Suppressor macrophage treated with lipopolysaccharide for 4 hours (primary cell): ENCODE results near the gene FAXDC2.
"Not testable (repeated sequence)": the region's sequence is repeated elsewhere in the genome, so short reads cannot be mapped to it uniquely, and the experiment has no call there.

Experiments
- DNase-seq: peaks from one replicate; pipeline ENCODE4 v3.0.0-alpha.2; 2020

FAXDC2 gene

DNA sequence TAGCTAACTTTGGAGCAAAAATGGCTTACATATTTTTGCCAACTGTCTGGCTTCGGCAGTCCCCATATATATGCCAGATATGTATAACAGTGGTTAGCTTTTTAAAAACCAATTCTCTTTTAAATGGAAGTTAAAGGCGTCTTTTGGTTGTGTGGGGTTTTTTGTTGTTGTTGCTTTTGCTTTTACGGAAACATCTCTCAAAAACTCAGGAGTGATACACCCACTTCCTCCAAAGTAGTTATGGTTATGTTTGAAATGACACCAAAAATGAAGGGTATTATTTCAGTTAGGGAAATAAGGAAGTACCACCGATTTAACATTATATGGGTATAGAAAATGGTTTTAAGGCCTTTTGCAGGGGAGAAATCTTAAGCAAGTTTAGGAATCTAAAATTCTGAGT, 10.4 kb upstream of the FAXDC2 start:
- DNase-seq = peak; percentile 47

DNA sequence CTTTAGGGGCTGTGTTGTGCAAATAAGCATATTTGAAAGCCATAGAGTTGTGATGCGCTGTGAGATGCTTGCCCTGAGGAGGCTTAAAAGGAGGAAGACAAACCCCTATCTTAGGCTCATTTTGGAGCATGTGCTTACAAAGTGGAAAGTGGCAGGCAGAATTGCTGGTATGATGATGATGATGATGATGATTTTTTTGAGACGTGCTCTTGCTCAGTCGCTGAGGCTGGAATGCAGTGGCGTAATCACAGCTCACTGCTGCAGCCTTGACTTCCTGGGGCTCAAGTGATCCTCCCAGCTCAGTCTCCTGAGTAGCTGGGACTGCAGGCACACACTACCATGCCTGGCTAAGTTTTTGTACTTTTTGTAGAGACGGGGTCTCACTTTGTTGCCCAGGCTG, 9.7 kb upstream of the FAXDC2 start:
- peak; percentile 65 for DNase-seq

DNA sequence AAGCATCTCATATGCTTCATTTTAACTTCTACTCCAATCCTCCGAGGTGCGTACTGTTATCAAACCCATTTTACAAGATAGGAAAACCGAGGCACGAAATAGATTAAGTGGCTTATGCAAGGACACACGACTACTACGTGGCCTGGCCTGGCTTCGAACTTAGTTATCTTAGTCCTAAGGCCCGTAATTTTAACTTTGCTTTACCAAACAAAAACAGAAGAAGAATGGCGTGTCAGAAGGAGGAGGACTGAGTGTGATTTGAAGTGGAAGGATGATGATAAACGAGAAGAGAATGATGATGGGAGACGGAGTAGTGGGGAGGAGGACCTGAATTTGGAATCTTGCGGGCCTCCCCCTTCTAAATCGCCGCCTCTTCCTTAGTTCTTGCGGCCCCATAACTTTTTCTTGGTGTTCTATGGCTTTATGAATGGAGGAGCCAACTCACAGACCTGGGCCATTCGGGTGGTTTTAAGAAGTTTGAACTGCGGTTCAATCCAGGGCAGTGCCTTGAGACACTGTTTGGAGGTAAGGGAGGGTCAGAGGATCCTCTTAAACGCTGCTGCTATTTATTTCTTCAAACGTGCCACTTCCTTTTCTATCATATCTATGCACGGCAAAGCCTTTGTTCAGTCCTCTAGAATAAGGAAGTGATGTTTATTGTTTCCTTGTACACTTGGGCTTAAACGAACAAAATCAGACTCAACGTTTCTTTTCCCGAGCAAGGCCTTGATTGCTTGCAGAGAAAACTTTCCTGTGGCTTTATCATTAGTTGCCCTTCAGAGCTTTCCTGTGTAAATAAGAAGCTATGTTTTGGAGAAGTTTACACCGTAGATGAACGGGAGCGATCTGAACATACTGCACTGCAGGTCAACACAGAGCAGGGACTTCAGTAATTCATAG, 8.8 kb upstream of the FAXDC2 start:
- DNase-seq = peak; percentile 66

DNA sequence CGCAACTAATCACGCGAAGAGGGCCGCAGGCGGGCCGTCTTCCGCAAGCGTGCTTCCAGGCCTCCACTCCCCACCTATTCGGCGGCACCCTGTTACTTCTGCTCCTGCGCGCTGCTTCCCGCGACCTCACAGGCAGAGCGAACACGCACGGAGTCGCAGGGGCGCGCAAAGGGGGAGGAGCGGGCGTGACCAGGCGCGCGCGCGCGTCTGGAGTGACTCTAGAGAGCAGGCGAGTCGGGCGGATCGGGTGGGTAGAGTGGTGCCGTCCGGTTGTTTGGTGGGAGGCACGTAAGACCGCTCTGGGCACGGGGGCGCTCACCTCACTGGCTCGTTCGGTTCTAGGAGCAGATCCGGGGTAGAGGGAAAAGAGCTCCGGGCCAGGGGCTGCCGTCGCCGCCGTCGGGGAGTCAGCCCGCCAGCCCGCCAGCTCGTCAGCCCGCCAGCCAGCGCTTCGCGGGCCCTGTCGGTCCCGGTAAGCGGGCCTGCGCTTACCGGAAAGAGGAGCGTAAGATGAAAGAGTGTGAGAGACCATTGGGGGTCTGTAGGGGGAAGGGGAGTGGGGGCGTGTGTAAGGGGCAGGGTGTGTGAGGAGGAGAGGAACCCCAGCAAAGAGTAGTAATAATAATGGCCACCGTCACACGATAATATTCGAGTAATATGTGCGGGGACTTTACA, 8.0 kb upstream of the FAXDC2 start, which contains the start of gene CNOT8:
TSS of gene CNOT8 (plus strand) at position 331 of the 675 bp plus-strand sequence. CDS start 4,652 bp downstream, outside the sequence.
- DNase-seq = peak; percentile 99

DNA sequence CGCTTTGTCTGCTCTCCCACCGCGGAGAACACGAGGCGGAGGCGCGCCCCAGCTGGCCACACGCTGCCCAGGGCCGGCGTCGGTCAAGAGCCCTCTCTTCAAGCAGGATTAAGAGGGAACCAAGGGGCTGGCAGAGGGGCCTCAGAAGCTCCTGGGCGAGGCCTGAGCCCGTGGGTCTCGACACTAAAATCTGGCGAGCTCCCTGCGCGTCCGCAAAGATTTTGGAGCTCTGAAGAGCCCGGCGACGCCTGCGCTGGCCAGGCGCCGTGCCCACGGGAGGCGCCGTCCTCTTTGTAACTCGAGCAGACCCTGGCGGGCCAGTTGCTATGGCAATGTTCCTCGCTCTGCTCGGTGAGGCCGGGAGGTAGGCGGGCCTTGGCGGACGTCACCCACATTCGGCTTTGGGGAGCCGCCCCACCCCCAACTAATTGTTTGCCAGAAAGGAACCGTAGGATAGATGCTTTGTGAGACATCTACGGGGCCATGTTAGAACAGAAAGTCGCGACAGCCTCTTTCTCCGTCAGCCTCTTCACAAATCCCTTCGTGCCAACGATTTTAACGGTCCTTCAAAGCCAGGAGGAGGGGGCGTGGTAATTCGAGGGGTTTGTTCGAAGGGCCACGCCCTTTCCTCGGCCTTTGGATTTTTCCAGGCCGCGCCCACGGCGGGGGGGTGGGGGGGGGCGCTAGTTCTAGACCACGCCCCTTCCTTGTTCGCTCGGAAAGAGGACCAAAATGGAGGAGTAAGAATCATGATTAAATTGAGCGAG, 7.3 kb upstream of the FAXDC2 start:
- DNase-seq = peak; percentile 92

DNA sequence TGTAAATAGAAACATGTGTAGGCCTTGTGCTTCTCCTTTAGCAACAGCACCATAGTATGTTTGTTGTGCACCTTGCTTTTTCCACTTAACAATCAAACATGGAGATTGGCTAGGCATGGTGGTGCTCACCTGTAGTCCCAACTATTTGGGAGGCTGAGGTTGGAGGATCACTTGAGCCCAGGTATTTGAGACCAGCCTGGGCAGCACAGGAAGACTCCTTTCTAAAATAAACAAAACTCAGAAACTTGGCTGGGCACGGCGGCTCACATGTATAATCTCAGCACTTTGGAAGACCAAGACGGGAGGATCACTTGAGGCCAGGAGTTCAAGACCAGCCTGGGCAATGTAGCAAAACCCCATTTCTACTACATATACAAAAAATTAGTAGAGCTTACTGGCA, 948 bp upstream of the FAXDC2 start:
- no peak for DNase-seq

DNA sequence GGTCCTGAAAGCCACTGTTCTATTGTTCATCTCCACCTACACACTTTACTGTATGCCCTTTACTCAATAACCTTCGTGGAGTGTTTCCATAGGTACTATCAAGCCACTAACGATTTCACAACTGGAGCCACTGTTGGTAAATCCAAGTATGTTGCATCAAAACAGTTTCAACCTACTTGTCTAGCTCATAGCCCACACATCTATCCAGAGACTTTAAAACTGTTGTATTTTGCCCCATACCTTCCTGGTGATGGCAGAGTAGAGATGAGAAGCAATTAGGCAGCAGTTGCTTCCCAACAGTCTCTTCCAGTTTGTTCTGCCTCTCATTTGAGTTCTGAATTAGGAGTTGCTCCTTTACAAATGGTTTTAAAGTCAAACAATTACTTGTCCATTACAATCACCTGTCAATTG, 607 bp downstream of the FAXDC2 start:
- peak; percentile 51 for DNase-seq

DNA sequence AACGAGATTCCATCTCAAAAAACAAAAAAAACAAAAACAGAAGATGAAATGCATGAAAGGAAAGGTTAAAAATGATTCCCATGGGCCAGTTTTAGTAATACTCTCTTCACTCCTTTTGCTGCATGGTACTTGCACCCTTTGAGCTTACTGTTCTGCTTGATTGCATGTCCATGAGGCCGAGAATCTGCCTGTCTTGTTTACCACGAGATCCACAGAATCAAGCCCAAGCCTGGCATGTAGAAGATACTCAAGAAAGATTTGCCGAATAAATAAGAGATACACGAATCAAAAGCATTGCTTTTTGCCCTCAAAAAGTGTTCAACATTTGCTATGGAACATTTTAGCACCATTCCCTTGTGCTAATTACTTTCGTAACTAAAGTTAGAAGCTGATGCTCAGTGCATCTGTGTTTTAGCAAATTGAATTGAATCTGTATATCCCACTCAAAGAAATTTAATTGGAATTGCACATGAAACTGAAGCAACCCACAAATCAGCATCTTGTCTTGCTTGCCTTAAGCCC, 1.1 kb downstream of the FAXDC2 start:
- DNase-seq = no peak

DNA sequence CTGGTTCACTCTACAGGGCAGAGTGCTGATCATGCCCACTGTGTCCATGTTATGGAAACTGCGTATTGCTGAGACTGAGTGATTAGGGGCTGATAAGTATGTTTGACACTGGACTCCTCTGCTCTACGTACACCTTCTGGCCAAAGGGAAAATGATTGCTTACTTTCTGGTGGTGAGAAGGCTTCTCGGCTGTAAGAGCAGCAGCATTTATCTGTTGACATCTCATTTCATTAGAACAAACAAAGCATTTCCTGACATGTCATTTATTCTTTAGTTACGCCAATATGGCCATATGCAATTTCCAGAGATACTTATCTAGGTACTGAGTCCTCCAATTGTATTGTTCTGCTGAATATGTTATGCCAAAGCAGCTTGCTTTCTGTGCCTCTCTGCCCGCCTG, 5.6 kb downstream of the FAXDC2 start:
- no peak for DNase-seq

DNA sequence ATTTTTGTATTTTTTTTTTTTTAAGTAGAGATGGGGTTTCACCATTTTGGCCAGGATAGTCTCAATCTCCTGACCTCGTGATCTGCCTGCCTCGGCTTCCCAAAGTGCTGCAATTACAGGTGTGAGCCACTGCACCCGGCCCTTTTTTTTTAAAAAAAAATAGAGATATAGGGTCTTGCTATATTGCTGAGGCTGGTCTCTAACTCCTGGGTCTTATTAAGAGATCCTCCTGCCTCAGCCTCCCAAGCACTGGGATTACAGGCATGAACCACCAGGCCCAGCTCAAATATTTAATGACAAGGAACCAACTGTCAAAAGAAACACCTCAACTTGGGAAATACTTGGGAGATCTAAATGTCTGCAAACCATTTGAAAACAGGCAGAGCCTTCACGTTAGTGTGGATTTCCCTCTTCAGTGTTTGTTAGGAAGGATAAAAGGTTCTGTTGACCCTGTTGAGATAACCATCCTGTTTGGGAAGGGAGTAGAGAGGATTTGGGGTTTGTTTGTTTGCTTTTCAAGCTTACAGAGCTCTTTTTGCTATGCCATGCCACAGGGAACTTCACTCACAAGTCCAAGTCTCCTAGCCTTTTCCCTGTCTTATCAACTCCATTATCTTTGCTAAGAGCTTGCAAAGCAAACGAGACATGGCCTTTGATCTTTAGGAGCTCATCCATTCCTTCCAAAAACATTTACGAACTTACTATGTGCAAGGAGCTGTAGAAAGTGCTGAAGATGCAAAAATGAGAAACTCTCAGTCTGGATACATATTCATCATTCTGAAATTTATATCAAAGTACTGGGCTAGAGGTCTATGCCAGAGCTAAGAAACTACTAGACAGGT, 7.5 kb downstream of the FAXDC2 start:
- DNase-seq = no peak

DNA sequence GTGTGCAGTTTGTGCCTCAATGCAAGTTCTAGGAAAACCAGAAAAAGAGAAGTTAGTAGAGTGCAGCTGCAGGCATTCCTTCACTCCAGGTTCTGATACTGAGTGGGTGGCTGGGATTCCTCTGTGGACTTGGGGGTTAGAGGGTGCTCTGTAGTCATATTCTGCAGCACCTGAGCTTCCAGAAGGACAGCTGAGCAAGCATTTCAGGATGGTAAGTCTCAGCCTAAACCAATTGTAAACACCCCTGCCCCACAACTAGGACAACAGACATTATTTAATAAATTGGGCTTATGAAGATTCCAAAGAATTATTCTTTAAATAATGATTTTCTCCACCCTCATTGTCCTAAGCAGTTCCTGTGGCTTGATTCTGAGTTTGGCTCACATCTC, 9.1 kb downstream of the FAXDC2 start:
- no peak for DNase-seq

DNA sequence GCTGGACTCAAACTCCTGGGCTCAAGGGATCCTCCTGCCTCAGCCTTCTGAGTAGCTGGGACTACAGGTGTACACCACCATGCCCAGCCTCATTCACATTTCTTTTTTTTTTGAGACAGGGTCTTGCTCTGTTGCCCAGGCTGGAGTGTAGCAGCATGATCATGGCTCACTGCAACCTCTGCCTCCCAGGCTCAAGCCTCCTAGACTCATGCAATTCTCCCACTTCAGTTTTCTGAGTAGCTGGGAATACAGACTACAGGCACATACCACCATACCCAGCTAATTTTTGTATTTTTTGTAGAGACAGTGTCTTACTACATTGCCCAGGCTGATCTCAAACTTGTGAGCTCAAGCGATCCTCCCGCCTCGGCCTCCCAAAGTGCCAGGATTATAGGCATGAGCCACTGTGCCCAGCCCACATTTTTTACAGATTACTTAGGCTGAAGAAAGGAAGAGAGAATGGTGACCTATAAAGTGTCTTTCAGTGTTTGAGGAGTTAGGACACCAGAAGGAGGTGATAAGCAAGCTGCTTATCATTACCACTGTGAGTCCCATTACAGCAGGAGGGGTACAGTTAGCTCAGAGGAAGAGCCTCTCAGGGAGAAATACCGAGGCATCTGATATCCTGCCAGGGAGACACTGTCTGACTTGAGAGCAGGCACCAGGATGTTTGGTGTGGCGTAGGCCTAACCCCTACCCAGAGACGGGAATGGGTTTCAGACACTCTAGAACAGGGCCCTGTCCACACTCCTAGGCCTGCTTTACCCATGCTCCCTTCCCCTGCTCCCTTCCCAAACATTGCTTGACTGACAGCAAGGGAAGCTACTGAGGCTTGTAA, 9.7 kb downstream of the FAXDC2 start:
- DNase-seq = no peak

DNA sequence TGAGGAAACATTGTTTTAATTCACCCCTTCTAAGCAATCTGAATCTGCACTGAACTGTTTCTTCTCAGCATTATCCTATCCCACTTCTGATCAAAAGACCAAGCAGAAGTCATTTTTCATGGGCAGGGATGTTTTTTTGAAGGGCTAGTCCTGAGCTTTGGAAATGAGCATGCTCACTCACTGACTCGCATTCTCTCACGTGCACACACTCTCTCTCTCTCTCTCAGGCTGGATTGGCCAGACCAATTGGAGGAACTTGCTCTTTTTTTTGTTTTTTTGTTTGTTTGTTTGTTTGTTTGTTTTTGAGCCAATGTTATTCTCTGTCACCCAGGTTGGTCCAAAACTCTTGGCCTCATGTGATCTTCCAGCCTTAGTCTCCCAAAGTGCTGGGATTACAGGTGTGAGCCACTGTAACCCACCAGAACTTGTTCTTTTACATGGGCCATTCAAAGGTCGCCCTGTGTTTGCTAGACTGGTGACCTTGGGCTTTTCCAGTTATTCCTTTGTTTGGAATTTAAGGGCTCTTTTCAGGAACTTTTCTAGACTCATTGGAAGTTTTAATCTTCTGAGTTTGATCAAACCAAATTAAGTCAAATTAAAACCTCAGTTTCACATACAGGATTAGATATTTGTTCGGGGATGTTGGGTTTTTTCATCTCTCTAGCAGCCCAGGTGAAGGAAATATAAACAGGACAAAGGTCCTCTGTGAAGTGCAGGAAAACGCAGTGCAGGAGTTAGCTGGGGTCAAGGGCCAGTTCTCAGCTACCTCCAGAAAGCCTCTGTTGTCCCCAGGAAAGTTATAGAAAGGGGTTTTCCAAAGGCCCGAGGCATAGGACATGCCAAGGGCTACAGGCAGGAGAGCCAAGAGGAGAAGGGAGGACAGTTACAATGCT, 13.1 kb downstream of the FAXDC2 start:
- DNase-seq = no peak

DNA sequence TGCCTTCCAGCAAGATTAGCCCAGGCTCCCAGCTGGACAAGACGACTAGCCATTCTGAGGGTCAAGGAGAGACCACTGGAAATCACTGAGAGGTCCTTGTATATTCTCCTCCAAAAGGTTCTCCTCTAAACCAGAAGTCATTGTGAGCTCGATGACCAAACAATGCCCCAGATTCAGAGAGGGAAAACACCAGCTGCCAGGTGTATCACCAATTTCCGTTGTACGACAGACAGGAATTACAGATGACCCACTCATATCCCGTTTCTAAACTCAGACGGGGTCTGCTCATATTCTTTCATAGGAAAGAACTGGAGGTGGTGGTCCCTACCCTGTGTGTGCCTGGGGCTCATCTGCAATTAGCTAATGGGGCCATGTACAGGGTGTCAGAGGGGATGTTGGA, 14.2 kb downstream of the FAXDC2 start:
- no peak for DNase-seq

DNA sequence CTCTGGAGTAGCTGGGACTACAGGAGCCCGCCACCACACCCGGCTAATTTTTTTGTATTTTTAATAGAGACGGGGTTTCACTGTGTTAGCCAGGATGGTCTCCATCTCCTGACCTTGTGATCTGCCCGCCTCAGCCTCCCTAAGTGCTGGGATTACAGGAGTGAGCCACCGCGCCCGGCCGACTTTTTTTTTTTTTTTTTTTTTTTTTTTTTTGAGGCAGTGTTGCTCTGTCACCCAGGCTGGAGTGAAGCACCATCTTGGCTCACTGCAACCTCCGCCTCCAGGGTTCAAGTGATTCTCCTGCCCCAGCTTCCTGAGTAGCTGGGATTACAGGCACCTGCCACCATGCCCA, 14.7 kb downstream of the FAXDC2 start:
- not testable (repeated sequence) for DNase-seq

DNA sequence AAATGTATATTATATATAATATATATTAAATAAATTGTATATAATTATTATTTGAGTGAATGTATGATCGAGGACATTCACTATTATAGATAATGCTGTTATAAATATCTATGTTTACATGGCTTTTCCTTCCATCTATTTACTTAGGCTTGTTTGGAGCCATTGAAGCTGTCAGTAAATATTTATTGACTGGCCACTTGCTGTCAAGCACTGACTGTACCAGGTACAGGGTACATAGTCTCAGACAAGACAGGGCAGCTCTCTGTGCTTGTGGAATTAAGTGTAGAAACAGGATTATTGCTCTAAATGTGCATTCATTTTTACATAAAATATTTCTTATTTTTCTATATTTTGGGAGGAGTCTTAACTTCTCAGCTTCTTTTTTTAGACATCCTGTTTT, 16.4 kb downstream of the FAXDC2 start:
- DNase-seq = no peak

DNA sequence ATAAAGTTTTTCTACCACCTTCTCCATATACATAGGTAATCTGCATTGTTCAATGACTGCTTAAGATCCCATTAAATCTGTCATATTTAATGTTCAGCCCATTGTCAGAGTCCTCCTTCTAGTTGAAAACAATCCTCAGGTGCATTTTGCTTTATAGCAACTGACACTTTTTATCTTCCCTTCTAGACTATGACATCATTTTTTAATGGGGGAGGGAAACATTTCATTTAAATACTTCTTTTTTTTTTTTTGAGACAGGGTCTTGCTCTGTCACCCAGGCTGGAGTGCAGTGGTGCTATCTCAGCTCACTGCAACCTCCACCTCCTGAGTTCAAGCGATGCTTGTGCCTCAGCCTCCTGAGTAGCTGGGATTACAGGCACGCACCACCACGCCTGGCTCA, 17.6 kb downstream of the FAXDC2 start:
- DNase-seq = not testable (repeated sequence)

DNA sequence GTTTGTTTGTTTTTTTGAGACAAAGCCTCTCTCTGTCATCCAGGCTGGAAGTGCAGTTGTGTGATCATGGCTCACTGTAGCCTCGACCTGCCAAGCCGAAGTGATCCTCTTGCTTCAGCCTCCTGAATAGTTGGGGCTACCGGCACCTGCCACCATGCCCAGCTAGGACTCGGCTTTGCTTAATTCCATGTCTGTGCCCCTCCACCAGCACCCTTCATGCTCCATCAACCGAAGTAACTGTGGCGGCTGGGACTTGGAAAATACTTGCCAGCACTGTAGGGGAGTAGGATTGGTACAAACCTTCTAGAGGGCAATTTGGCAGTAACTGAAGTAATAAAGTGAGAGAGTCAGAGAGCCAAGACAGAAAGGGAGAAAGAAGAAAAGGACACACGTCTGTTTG, 19.0 kb downstream of the FAXDC2 start:
- no peak for DNase-seq

DNA sequence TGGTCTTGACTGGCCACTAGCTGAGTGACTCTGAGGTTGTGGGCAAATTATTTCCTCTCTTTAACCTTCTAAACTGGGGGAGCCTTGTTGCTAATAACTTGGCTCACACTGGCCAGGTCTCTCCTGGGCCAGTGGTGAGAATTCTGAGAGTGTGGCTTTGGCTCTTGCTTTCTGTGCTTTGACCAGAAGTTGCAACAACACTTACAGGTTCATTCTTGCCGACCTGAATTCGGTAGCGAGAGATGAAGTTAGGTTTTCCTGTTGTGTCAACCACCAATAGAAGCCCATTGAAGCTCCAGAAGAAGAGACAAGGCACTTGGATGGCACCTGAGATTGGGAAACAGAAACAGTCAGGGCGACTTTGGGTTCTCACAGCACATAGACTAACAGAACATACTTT, 19.8 kb downstream of the FAXDC2 start:
- DNase-seq = no peak

DNA sequence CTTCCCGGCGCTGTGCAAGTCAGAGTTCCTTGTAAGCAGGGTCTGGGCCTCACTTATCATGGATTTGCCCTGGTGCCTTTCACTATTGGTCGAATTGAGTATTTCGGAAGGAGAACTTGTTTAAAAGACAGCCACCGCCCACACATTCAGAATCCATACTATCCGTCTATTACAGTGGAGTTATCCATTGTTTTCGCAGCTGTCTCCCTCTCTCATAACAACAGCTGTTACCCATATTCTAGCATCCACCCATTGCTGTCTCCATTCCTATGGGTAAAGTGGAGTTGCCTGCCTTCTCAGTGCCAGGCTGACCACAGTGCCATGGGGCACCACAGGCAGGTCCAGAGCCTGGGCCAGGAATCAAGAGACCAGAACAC, 20.2 kb downstream of the FAXDC2 start:
- no peak for DNase-seq
